Measurements from ENCODE around the gene DNER.
"Not testable (repeated sequence)": the region's sequence is repeated elsewhere in the genome, so short reads cannot be mapped to it uniquely, and the experiment has no call there.

The DNER gene

DNA sequence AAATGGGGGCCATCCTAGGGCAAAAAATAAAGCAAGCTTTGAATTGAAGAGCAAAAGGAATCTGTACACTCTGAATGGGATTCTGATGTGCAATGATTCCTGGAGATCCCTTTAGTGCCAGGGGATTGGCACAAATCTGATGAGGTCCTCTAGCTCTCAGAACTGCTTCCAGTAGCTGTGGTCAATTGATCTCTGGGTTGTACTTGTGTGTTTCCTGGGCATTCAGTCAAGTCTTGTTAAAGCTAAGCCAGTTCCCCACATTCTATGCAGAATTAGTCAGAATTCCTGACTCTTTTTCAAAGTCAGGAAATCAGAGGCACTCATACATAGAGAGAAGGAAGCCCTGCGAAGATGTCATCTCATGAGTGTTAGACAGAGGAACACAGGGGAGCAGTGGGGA lies 161.3 kb downstream of the DNER start:
- DNase-seq: no peak

DNA sequence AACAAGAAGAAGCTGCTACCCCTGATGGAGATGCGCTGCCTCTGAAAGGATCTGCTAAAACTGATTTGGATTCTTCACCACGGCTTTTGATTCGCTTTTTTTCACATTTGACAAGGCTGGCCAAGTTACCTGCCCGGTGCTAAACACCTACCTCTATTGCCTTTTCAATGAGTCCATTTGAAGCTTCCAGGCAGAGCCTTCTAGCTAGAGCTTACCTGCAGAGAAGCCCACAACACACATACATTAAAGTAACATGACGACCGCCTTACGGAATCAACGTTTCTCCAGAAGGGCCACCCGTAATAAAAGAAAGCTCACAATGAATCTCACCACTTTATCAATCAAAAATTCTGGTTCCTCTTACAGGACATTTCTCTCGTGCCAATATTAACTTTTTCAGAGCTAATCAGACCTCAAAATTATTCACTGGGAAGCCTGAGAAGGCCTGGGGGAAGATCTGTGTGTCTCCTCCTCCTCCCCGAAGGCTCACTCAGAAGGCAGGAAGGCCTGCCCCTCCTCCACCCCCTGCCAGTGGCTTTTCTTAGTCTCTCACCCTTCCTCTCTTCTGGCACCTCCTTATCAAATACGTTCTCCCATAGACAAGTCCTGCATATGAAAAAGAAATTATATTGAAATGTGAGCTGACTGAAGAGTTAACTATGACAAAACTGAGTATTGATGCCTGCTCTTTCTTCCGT lies 171.0 kb downstream of the DNER start:
- DNase-seq: no peak

DNA sequence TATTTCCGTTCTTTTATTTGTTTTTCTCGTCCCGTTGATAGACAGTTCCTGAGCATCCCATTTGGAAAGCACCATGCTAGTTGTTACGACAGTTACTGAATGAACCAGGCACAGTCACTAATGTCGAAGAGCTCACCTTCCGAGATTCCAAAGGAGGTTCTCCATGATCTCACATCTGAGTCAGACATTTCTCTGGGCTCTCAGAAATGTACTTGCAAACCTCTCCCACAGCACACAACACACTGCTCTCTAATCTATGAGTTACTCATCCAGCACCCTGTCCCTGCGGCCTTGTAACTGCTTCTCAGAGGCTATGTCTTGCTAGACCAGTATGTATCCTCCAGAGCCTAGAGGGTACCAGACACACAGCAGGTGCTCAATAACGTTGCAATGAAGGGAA lies 174.7 kb downstream of the DNER start:
- DNase-seq: no peak

DNA sequence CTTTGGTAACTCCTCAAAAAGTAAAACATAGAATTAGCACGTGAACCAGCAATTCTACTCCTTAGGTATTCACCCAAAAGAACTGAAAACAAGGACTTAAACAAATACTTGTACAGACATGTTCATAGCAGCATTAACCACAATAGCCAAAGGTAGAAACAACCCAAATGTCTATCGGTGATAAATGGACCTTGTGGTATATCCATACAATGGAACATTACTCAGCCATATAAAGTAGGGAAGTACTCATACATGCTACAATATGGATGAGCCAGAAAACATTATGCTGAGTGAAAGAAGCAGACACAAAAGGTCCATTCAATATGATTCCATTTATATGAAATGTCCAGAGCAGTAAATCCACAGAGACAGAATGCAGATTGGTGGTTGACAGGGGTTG lies 182.8 kb downstream of the DNER start:
- no peak for DNase-seq

DNA sequence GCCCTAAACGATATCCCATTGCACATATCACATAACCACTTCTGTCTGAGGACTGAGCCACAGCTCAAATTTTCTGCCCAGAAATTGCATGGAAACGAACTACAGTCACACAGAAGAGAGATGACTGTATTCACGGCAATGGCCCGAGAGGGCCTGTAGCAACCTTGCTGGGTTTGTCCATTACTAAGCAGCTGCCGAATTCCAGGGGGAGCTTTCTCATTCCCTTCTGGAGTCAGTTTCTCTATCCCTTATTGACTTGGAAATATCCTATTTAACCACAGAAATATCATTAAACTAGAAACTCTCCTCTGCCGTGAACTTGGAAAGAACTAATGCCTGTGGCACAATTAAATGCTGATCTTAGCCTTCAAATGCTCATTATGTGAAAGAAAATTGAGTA lies 183.9 kb downstream of the DNER start:
- no peak for DNase-seq

DNA sequence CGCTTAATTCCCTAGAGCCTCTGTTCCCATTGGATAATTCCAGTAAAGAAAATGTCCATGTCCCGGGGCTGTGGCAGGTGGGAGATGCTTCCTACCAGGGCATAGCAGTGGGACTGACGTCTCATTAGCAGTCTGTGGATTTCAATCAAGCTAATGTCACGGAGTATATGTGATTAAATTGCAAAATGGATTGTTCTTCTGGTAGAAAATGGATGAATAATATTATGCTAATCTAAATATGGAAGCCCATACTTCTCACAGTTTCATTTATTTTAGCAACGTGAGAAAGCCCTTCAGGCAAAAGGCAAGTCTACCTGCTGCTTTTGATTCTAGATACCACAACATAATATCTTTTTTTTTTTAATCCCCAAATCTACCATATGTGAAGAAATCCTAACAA lies 185.5 kb downstream of the DNER start:
- no peak for DNase-seq

DNA sequence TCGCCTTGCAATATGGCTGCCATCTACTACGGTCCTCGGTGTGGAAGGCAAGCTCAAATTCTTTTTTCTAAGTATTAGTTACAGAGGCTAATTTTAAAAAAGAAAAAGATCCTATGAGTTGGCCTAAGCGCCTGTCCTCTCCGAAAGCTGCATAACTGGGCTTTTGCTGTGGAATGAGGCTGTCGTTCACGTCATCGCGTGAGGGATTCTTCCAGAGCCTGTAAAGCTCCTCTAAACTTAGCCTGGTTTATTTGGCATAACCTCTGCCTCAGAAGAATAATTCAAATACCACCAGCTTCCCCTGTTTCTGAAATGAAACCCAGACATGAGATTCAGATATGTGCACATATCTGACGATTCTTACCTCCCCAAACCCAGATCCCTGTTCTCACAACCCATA lies 187.4 kb downstream of the DNER start:
- no peak for DNase-seq

DNA sequence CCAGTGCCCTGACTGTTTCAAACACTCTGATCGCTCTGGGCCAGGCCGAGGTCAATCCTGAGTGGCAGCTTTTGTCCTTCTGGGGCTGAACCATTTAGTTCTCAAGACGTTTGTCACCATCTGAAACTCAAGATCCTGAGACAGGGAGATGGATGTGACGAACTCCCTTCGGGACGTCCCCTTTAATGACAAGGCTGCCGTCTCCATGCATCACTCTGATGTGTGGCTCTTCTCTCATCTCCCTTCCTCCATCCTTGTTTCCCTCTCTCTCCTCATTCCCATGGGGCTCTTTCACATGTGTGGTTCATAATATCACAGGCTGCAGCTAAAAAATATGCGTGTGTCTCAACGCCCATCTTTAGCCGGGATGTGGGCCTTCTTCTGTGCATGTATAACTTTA lies 189.6 kb downstream of the DNER start:
- no peak for DNase-seq

DNA sequence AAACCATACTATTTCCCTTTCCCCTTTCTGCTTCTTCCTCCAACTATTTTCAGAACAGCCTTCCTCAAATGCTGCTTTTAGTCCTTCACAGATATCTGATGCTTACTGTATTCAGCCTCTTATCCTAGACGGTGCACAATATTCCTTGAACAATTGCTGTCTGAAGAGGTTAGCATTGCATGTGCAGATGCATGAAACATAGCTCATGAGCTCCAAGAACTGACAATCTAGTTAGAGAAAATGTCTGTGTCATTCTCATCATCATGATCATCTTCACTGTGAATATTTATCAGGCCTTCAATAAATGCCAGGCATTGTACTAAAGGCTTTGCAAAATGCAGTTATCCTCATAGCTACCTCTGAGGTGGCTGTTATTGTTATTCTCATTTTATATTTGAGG lies 190.7 kb downstream of the DNER start:
- no peak for DNase-seq

DNA sequence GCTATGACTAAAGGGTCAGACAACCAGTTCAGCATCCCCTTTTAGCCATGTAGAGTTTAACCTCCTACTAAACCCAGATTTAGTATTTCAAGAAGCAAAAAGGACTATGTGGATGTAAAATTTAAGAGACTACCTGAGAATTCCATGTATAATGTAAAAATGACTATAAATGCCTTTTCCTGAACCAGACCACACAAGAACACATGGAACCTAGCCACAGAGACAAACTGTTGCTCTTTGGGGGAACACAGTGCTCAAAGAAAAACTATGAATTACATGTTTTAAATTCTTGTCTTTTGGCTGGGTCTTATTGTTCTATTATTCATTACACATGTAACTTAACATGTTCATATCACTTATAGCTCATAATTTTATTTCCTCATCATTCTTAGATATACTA lies 192.8 kb downstream of the DNER start:
- DNase-seq: no peak

DNA sequence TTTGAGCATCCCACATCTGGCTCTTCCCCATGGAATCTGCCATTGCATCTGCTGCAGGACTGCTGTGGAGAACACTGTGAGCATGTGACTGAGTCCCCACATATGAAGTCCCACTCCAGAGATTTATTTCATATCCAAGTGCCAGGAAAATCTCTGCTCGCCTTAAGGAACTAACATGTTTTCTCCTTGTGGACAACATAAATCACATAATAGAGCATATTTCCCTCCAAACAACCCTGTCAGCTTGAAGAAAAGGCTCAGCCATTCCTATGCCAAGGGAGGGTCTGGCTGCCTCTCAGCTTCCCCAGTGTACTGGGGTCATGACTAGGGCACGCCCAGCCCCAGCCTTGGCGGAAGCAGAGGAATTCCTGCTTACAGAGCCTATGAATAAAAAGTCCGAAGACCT lies 193.7 kb downstream of the DNER start:
- no peak for DNase-seq

DNA sequence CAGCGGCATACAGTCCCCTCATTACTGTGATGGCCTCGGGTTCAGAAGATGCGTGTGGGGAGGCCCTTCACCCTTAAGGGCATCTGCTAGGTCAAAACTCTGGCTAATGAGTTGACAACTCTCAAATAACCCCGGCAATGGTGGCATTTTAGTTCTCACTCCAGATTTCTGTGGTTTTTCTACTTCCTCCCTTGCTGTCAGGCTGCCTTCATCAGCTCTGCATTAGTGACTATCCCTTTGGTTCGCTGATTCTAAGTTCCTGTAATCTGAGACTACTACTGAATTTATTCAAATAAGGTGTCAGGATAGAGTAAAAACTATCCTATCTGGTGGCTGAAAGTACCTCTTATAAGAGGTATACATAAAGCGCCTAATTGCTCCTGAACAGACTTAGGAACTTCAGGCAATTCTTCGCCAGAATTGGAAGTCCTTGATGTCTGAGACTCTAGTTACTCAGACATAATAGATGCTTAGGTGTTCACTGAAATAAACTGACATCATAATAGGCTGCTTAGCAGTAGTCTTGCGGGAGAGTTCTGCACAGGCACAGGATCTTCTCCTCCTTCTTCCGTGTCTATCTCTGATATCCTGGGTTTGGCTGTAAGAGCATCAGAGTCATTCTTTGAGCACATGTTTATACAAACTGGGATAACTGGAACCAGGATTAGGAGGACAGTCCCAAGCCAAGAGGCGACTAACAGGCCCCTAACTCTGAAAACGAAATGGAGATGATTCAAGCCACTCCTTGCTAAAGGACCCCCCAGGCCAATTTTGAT lies 194.5 kb downstream of the DNER start:
- DNase-seq: no peak

DNA sequence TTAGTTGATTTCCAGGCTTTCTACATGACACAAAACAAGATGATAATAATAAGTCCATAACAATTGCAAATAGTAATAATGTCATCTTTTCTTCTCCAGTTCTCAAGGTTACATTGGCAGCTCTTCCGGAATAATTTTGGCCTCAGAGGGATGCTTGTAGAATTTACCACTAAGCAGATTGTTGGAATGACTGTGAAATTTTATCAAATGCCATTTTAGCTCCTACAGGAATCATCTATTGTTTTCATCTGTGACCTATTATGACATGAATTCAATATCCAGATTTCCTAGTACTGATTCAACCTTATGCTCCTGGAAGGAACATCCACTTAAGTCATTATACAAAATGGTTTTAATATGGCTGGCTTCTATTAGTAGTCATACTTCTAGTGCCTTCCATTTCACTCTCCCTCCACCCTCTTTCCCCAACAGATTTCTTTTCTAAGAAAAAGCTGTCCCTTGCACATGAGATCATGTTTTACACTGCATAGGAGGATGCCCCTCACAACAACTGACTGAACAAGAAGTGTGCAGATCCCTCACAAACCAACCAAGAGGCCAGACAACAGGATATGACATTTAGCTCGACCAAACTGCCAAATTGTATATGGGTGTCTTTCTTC lies 200.0 kb downstream of the DNER start:
- DNase-seq: no peak

DNA sequence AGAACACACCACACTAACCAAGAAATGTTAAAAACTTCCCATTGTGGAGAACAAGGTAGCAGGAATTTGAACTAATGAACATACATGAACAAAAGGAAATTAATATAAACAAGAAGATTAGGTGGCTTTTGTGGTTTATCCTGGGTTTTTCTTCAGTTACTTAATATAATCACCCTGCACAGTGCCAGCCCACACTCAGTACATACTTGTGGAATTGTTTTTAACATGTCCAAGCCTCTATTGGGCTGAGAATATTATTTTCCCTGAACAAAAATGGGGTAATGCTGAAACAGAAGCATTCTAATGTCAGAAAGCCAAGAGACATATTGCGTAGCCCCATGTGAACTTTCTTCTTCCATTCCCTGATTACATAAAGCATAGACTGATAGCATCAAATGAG lies 202.8 kb downstream of the DNER start:
- DNase-seq: no peak

DNA sequence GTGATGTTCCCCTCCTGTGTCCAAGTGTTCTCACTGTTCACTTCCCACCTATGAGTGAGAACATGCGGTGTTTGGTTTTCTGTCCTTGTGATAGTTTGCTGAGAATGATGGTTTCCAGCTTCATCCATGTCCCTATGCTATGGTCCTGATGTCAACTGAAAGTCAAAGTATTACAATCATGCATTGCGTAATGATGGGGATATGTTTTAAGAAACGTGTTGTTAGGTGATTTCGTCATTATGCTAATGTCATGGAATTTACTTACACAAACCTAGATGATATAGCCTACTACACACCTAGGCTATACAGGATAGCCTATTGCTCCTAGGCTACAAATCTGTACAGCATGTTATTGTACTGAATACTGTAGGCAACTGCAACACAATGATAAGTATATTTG lies 207.7 kb downstream of the DNER start:
- not testable (repeated sequence) for DNase-seq

DNA sequence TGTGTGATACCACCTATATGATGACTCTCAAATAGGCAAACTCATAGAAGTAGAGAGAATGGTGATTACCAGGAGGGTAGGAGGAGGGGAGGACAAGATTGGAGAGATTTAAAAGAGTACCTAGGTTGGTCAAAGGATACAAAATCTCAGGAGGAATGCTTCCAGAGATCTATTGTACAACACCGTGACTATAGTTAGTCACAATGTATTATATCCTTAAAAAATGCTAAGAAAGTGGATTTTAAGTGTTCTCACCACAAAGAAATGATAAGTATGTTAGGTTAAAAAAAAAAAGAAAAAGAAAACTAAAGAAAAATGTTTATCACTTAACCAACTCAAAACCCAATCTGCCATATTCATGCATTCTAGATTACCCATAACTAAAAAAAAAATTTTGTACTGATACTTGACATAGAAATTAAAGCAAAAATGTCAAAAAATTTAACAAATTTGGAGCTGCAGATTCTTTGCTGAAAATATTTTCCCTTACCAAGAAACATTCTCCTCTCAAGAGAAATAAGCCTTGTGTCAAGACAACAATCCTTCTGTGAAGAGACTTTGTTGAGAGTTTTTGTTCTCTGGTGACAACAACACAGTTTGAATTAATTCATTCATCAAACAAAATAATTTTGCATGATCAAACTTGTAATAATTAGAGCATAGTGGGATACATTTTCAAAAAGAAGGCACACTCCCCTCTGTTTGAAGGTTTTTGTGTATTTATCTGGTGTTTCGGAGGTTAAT lies 213.1 kb downstream of the DNER start:
- no peak for DNase-seq

DNA sequence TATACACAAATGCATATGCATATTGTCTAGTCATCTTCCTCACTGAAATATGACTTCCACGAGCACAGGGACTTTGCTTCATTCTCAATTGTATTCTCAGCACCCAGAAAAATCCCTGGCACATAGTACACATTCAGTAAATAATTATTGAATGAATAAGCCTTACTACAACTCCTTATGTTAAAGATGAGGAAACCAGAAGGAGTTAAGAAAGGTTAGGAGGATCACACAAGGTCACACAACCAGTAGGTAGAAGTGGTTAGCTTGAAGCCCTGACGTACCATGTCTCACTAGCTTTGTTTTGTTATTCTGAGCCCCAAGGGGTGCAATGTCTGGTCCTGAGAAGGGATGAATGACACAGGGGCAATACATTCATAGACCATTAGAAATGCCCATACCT lies 222.3 kb downstream of the DNER start:
- no peak for DNase-seq

DNA sequence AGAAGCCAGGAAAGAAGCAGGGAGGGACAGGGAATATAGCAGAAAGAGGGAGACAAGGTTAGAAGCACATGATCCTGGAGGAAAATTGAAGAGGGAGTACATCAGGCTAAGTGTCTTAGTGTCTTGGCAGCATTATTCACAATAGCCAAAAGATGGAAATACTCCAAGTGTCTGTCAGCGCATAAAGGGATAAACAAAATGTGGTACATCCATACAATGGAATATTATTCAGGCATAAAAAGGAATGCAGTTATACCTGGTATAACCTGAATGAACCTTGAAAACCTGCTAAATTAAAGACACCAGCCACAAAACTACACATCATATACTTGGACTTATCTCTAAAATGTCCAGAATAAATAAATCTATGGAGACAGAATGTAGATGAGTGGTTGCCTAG lies 224.2 kb downstream of the DNER start:
- no peak for DNase-seq

DNA sequence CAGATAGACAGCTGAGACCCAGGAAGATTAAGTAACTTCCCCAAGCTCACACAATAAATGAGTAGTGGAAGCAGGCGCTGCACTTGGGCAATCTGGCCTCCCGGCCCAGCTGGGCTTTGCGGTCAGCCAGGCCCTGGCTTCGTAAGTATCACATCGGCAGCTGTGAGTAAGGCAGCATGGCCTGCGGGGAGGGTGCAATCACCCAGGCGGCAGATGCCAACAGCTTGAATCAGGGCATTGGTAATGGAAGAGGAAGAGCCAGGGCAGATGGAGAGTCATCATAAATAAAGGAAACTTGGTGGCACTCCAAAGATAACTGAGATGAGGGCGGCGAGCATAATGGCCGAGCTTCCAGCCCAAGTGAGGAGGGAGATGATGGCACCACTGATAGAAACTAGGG lies 225.3 kb downstream of the DNER start:
- DNase-seq: no peak

DNA sequence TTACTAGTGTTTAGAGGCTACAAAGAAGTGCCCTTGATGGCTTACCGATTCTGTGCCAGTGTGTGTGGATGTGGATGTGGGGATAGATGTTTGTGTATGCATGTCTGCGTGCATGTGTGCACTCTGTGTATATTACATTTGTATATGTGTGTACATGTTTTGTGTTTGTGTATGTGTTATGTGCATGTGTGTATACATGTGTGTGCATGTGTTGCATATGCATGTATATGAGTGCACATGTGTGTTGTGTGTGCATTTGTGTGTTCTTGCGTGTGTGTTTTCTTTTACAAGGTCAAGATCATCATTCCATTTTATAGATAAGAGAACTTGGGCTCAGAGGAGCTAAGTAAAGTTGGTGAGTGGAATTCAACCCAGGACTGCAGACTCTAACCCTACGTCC lies 226.1 kb downstream of the DNER start:
- no peak for DNase-seq

DNA sequence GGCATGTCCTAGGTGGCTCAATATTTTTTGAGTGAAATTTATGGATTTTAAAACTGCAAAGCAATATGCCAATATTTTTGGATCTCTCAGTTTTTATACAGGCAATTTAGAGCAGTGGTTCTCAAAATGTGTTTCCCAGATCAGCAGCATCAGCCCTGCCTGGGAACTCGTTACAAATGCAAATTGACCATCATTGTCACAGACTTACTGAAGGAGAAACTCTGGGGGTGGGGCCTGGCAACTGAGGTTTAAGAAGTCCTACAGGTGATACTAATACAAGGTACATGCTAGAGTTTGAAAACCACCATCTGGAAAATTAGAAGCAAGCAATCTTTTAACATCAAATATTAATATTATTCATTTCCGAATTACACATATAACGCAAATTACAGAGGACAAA lies 227.7 kb downstream of the DNER start:
- no peak for DNase-seq

DNA sequence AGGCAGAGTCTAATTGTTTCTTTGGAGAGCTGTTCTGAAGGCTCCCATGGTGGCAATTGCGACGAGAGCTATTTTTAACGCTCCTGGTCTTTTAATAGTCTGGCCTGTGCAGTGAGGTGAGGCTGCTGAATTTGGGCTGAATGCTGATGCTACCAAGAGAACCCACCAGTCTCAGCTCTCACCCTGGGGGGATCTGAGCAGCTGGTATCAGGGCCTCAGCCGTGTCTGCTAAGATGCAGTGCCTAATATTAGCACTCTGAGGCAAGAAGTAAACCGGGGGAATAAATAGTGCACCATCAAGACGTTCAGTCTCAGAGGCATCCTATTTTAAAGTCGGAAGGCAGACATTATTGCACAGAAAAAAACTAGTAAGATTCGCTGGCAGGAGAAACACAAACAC lies 228.5 kb downstream of the DNER start:
- no peak for DNase-seq

DNA sequence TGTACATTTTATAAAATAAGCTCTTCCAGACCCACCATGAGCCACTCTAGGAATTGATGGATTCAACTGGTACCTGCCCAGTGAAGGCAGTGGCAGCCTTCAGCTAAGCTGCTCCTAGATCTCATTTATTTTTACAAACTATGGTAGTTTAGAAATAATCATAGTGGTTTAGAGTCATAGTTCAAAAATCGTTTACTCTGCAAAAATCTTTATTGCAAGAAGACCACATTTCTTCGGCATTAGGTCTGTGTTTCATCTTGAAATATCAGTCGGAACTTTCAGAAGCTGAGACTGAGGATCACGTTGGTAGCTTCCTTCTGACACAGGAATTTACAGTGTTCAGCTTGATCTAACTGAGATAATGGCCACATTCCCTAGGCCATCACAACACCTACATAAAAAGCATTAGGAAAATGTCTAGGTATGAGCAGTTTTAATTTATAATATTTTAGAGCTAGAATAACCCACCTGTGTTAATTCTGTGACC lies 237.0 kb downstream of the DNER start:
- DNase-seq: no peak

DNA sequence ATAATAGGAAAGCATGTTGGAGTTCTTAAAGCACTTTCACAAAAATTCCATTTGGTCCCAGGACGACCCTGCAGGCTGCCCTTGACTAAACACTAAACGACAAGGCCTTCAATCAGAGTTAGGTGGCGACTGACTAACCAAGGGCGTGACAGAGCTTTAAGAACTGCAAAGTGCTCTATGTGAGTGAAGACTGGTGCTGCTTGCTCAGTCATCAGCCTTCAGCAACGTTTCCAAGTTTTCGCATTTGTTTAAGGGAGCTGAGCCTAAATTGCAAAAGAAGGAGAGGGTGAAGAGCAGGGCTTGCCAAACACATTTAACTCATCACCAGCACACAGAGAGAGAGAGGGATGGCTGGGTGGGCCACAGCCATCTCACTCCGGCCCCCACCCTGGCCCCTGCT lies 238.6 kb downstream of the DNER start:
- no peak for DNase-seq
